Measurements from ENCODE around the gene ARHGEF4. TPM values are rescaled to one million over a fixed set of nuclear protein-coding genes. Genes with fewer than 3 reads are reported as not detected.

ARHGEF4 gene
- polyA plus RNA-seq, 3 donors, result 6.2 to 7.5 (median 6.5) TPM

DNA sequence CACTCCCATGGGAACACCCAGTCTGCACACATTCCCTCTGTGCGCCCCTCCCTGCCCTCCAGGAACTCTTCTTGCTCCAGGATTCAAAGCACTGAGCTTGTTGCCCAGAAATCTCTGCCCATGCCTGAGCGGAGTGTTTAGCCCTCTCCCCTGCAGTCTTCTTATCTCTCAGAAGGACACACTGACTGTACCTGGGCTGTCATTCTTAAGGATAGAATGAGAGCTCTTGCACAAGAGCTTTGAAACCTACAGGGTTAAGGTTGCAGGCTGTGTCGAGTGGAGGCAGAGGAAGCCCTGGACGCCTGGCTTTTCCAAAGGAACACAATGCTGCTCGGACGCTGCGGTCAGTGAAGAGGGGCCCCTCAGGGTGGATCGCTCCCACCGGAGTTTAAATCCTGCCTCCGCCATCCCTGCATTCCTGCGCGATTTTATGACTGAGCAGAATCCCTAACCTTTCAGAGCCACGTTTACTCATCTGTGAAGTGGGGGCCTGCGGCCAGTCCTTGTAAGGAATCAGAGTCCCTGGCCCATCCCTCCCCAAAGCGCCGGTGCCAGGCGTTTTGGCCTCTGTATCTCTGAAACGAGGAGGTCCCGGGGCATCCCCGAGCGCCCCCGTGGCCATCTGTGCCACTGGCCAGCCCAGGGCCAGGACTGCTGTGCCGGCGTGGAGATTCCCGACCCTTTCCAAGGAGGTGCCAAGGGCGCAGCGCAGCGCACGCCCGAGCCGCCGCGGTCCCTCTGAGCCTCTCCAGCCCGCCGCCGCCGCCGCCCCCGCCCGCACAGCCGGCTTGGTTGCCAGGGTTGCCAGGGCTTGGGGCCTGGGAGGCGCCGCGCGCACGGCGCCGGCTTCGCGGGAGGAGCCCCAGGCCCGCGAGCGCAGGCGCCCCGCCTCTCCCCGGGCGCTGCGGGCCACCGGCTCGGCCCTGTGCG, 197.7 kb downstream of the ARHGEF4 start:
- no peak for DNase-seq (ENCODE audit: low read depth in 3 of 3, low spot score in 2 of 3)

DNA sequence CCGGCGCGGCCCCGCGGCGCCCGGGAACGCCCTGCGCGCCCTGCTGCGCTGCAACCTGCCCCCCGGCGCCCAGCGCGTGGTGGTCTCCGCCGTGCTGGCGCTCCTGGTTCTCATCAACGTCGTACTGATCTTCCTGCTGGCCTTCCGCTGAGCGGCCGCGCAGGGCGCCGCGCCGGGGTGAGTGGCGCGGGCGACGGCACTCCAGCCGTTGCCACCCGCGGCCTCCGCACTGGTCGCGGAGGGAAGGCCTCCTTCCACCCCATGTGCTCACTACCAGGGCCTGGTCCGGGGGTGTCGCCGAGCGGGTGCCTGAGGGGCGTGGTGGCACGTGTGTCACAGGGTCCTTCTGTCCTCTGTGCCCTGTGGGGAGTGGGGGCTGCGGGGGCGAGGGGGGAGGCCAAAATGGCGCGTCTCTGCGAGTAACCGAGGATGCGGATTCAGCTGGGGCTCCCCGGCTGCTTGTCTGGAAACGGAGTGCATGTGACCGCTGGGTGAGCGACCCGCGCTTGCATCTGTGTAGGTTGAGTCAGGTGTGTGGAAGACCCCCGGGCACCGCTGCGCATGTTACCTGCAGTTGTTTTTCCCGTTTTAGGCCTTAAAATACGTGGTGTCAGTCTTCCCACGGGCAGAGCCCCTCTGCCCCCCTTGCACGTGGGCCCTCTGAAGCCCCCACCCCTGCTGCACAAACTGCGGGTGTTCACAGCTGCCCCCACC, 198.6 kb downstream of the ARHGEF4 start:
- no peak for DNase-seq (ENCODE audit: low read depth in 3 of 3, low spot score in 2 of 3)

DNA sequence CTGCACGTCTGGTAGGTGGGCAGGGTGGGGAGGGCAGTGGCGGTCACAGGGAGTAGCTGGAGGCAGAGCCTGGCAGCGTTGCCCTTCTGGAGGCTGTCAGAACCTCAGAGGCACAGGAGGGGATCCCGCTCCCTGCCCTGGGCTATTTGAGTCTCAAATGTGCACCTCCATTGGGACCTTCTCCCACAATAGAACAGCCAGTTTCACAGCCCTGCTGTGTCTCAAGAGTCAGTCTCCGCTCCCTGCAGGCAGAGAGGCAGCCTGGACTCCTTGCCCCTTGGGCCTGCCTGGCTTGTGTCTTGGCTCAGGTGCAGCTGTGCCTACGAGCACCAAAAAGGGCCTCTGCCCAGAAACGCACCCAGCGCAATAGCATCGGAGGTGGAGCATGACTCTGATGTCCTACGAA, 199.1 kb downstream of the ARHGEF4 start:
- DNase-seq (ENCODE audit: low read depth in 3 of 3, low spot score in 2 of 3), result no peak

DNA sequence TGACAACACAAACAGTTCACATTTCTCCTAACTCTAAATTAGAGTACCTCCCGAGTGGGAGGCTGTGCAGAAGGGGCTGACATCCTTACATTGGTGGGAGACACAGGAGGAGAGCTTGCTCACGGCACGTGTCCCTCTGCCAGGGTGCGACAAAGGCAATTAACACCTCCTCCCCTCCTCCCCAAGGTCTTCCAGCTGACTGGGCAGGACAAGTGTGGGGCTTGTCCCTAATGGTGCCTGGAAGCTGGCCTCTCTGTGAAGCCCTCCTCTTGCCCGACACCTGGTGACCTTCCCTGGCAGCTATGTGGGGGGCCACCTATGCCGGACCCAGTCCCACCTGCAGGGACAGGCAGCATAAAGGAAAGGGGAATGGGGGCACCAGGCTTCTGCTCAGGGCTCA, 199.6 kb downstream of the ARHGEF4 start:
- DNase-seq (ENCODE audit: low read depth in 3 of 3, low spot score in 2 of 3), result no peak

GRCh38 chr2:131036696-131037397, 200.1 kb downstream of the ARHGEF4 start:
- DNase-seq (ENCODE audit: low read depth in 3 of 3, low spot score in 2 of 3), result no peak

- no peak for DNase-seq (ENCODE audit: low read depth in 3 of 3, low spot score in 2 of 3)
Observed at GRCh38 chr2:131037398-131038257, 200.9 kb downstream of the ARHGEF4 start.

DNA sequence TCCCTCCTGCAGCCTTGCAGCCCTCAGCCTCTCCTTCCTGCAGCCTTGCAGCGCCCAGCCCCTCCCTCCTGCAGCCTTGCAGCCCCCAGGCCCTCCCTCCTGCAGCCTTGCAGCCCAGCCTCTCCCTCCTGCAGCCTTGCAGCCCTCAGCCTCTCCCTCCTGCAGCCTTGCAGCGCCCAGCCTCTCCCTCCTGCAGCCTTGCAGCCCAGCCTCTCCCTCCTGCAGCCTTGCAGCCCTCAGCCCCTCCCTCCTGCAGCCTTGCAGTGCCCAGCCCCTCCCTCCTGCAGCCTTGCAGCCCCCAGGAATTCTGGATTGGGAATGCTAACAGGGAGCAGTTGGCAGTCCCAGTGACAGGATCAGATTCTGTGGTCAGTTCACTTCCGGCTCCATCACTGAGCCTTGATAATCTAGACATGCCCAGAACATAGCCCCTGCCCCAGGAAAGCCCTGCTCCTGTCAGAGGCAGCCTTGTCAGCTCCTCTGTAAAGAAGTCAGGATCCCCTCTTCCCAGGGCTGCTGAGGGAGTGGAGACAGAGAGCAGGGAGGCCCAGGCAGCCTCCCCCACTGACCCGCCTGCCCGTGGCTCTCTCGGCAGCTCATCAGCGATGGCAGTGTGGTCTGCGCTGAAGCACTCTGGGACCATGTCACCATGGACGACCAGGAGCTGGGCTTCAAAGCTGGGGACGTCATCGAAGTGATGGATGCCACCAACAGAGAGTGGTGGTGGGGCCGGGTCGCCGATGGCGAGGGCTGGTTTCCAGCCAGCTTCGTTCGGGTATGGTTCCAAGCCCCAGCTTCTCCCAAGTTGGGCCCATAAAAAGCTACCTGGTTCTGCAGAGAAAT, 201.8 kb downstream of the ARHGEF4 start:
- DNase-seq (ENCODE audit: low read depth in 3 of 3, low spot score in 2 of 3), result no peak

DNA sequence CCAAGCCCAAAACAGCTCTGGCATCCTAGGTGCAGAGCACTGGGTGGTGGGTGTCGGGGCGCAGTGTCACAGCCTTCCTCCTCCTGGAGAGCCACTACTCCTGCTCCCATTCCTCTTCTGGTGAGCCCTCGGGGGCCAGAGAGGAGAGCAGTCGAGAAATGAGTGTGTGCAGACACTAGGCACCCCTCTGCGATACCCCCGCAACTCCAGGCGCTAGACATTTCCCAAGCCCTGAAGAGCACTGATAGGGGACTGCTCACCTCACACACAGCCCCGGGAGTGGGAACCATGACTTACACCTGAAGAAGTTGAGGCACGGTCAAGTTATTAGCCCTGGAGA, 202.4 kb downstream of the ARHGEF4 start:
- DNase-seq (ENCODE audit: low read depth in 3 of 3, low spot score in 2 of 3), result no peak

DNA sequence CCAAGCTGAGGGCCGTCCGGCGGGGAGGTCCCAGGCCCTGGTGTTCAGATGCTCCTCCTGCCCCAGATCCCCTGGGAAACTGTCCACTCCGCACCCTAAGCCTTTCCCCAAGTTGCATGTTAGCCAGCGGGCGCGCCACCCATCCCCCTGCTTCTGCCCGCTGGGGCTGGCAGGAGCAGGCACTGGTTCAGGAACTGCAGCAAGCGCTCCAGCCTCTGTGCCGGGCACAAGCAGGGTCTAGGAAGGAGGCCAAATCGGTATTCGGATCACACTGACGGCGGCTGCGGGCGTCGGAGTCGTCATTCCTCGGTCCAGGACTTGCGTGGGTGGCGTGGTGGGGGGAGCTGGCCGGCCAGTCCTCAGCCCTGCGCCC, 202.8 kb downstream of the ARHGEF4 start:
- DNase-seq (ENCODE audit: low read depth in 3 of 3, low spot score in 2 of 3), result no peak

DNA sequence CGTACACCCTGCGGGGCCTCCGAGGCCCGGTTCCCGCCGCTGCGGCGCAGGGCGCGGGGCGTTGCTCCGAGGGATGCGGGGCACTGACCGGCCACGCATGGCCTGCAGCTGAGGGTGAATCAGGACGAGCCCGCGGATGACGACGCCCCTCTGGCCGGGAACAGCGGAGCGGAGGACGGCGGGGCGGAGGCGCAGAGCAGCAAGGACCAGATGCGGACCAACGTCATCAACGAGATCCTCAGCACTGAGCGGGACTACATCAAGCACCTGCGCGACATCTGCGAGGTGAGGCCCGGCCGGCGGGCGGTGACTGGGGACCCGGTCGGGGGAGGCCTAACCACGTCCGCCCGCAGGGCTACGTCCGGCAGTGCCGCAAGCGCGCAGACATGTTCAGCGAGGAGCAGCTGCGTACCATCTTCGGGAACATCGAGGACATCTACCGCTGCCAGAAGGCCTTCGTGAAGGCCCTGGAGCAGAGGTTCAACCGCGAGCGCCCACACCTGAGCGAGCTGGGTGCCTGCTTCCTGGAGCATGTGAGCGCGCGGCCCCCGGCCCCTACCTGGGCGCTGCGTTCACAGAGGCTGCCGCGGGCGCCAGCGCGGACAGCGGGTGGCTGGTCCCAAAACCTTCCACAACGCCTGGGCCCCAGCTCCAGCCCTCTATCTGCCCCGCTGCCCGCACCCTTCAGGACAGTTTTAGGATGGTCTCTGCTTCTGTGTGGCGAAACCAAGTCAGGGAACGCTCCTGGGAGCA, 203.4 kb downstream of the ARHGEF4 start:
- DNase-seq (ENCODE audit: low read depth in 3 of 3, low spot score in 2 of 3), result no peak

DNA sequence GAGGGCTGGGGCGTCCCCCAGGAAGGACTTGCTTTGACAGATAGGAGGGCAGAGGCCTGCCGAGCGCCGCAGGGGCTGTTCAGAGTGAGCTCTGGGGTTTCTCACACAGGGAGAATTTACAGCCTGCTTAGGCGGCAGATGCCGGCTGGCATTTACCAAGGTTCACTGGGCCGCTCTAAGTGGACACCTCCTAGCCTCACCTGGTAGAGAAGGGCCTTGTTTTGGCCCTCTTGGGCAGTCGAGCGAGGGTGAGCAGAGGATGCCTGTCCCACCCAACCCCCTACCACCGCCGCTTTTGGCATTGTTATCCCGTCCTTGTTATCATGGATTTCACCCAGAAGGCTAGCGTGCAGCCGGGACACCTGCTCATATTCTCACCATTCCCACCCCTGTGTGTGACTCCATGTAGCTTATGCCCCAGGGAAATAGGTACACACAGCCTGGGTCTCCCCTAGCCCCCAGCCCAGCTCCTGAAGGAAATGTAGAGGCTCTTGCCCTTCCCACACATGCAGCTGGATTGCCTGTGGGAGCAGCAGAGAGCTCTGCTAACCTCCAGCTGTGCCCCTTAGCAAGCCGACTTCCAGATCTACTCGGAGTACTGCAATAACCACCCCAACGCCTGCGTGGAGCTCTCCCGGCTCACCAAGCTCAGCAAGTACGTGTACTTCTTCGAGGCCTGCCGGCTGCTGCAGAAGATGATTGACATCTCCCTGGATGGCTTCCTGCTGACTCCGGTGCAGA, 204.1 kb downstream of the ARHGEF4 start:
- no peak for DNase-seq (ENCODE audit: low read depth in 3 of 3, low spot score in 2 of 3)

DNA sequence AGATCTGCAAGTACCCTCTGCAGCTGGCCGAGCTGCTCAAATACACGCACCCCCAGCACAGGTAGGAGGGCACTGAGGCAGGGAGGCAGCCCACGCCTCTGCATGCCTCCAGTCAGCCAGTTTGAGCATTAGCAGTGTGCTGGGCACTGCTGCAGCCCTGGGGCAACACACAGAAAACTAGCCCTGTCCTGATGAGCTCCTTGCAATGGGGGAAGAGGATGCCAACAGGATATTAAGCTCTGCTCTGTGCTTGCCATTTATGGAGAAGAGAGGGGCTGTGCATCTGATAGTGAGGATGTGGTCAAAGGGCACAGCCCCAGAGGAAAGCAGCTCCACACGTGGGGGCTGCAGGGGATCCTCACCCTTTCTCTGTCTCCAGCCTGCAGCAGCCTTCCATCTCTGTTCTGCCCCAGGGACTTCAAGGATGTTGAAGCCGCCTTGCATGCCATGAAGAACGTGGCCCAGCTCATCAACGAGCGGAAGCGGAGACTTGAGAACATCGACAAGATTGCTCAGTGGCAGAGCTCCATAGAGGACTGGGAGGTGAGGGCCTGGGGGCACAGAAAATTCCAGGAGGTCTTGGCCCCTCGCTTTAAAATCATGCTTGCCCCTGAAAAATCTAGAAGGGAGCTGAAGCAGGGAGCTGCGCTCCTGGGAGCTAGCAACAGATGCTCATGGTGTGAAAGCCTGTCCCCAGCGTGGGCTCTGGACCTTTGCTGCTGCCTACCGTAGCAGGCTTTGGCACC, 204.9 kb downstream of the ARHGEF4 start:
- no peak for DNase-seq (ENCODE audit: low read depth in 3 of 3, low spot score in 2 of 3)

- DNase-seq (ENCODE audit: low read depth in 3 of 3, low spot score in 2 of 3), result no peak
Observed at GRCh38 chr2:131042148-131042775, 205.5 kb downstream of the ARHGEF4 start.

DNA sequence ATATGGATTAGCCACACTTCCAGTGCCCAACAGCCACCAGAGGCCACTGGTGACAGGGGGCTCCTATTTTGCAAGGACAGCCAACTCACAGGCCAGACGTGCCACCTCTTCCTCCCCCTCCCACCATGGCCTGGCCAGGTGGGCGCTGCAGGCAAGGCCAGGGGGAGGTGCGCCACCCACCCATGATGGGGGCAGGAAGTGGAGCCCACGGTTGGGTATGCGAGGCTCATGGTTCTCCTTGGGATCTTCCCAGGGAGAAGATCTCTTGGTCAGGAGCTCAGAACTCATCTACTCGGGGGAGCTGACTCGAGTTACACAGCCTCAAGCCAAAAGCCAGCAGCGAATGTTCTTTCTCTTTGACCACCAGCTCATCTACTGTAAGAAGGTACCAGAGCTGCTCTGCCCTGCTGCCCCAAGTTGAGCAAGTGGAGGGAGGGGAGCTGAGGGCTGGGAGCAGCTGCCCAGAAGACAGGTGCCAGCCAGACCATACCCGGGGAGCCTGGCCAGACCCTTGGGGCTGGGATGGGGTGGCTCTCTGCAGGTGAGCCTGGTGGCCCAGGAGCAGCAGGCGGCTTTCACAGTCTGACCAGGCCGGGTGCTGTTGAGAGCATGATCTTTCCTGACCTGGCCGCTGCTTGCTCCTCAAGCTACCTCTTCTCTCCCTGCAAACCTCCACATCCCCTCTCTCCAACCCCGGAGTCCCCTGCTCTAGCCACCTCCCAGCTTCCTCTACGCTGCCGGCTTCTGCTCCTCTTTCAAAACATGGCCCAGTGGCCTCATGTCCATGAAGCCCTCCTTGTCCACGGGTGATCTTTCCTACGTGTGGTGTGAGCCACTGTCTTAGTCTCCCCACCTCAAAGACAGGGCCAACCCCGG, 206.7 kb downstream of the ARHGEF4 start:
- DNase-seq (ENCODE audit: low read depth in 3 of 3, low spot score in 2 of 3), result no peak

DNA sequence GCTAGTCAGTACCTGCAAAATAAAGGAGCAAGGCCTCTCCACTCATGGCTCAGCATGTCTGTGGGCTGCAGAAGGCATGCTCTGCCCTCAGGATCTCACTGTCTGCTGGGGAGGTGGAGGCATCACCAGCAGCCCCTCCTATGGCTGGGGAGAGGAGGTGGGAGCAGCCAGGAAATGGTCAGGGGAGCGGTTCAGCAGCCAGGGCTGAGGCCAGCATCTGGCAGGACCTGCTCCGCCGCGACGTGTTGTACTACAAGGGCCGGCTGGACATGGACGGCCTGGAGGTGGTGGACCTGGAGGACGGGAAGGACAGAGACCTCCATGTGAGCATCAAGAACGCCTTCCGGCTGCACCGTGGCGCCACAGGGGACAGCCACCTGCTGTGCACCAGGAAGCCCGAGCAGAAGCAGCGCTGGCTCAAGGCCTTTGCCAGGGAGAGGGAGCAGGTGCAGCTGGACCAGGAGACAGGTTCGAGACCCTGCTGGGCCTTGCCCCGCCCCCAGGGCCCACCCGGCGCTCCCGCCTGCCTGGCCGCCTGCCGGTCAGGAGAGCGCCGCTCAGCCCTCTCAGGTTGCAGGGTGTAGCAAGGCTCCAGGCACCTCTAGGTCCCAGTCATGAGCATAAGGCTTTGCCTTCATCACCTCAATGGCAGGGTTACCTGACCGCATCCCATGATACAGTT, 207.5 kb downstream of the ARHGEF4 start:
- DNase-seq (ENCODE audit: low read depth in 3 of 3, low spot score in 2 of 3), result no peak

DNA sequence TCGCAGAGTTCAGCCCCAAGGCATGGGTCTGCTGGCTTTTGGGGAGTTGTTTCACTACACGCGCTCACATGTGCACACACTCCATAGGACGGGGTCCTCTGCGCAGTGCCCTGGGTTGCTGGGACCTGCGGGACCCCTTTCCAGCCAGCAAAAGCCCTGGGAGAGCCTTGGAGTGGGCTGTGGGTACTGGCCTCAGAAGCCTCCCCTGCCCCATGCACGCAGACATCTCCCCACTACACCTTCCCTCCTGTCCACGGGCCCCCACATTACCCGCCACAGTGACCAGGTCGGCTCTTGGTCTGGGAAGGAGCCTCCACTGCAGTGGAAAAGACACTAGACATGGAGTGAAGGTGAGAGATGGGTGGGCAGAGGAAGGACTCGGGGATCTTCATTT, 208.0 kb downstream of the ARHGEF4 start:
- DNase-seq (ENCODE audit: low read depth in 3 of 3, low spot score in 2 of 3), result no peak

Measured in right renal cortex interstitium (tissue), 3 donors.